SK-N-SH treated with all-trans-retinoic acid at 6 μM for 48 hours (cell line): Measurements from ENCODE around the gene NEURL1.

Source experiments
- ATAC-seq: fragments of 200-7000 bp; cut with Tn5 transposase; 3 replicates; pipeline ENCODE4 v1.9.1; 2020; ENCODE audit warnings: mild to moderate bottlenecking, moderate library complexity
- ARNTL ChIP-seq: fragments of 450-650 bp; formaldehyde crosslinking; IDR thresholded peaks from 2 replicates; pipeline ENCODE4 v1.5.0; 2020; ENCODE audit warnings: low read depth, mild to moderate bottlenecking, moderate library complexity, borderline replicate concordance
- BACH2 ChIP-seq: fragments of 250-450 bp; sonication (Bioruptor Pico); IDR thresholded peaks from 2 replicates; pipeline ENCODE4 v1.9.0; 2021; ENCODE audit warnings: mild to moderate bottlenecking, borderline replicate concordance
- CSDC2 ChIP-seq: fragments of 250-450 bp; sonication (Bioruptor Pico); IDR thresholded peaks from 2 replicates; pipeline ENCODE4 v1.5.0; 2020; ENCODE audit warnings: mild to moderate bottlenecking, moderate library complexity
- CSRNP3 ChIP-seq: fragments of 250-450 bp; sonication (Bioruptor Pico); IDR thresholded peaks from 2 replicates; pipeline ENCODE4 v1.5.1; 2021; ENCODE audit warnings: mild to moderate bottlenecking, moderate library complexity
- ESRRG ChIP-seq: fragments of 250-450 bp; sonication (Bioruptor Pico); IDR thresholded peaks from 2 replicates; pipeline ENCODE4 v1.6.1; 2021; ENCODE audit warnings: mild to moderate bottlenecking
- GLIS3 ChIP-seq: fragments of 250-450 bp; sonication (Bioruptor Pico); IDR thresholded peaks from 2 replicates; pipeline ENCODE4 v1.5.0; 2020; ENCODE audit warnings: mild to moderate bottlenecking, moderate library complexity
- ISL1 ChIP-seq: fragments of 250-450 bp; sonication (Bioruptor Pico); IDR thresholded peaks from 2 replicates; pipeline ENCODE4 v2.1.2; 2022; ENCODE audit warnings: mild to moderate bottlenecking, moderate library complexity
- PATZ1 ChIP-seq: fragments of 250-450 bp; sonication (Bioruptor Pico); IDR thresholded peaks from 2 replicates; pipeline ENCODE4 v1.8.0; 2020; ENCODE audit warnings: mild to moderate bottlenecking, moderate library complexity, borderline replicate concordance
- POU6F1 ChIP-seq: fragments of 250-450 bp; sonication (Bioruptor Pico); IDR thresholded peaks from 2 replicates; pipeline ENCODE4 v1.8.0; 2021; ENCODE audit warnings: low read depth, mild to moderate bottlenecking, moderate library complexity, borderline replicate concordance
- PPARA ChIP-seq: fragments of 250-450 bp; sonication (Bioruptor Pico); IDR thresholded peaks from 2 replicates; pipeline ENCODE4 v1.5.0; 2020; ENCODE audit warnings: mild to moderate bottlenecking, borderline replicate concordance
- RARB ChIP-seq: fragments of 250-450 bp; sonication (Bioruptor Pico); IDR thresholded peaks from 2 replicates; pipeline ENCODE4 v1.8.0; 2021; ENCODE audit warnings: mild to moderate bottlenecking, moderate library complexity
- SNAI2 ChIP-seq: fragments of 250-450 bp; sonication (Bioruptor Pico); IDR thresholded peaks from 2 replicates; pipeline ENCODE4 v1.5.0; 2020; ENCODE audit warnings: mild to moderate bottlenecking, moderate library complexity
- TCF4 ChIP-seq: fragments of 250-450 bp; sonication (Bioruptor Pico); IDR thresholded peaks from 2 replicates; pipeline ENCODE4 v1.8.0; 2021; ENCODE audit warnings: mild to moderate bottlenecking, moderate library complexity, borderline replicate concordance
- TOX ChIP-seq: fragments of 250-450 bp; sonication (Bioruptor Pico); IDR thresholded peaks from 2 replicates; pipeline ENCODE4 v1.8.0; 2021; ENCODE audit warnings: mild to moderate bottlenecking, moderate library complexity, borderline replicate concordance
- ZC3H10 ChIP-seq: fragments of 250-450 bp; sonication (Bioruptor Pico); IDR thresholded peaks from 2 replicates; pipeline ENCODE4 v1.5.1; 2021; ENCODE audit warnings: mild to moderate bottlenecking, moderate library complexity
- ZFP3 ChIP-seq: fragments of 250-450 bp; sonication (Bioruptor Pico); IDR thresholded peaks from 2 replicates; pipeline ENCODE4 v1.5.0; 2020; ENCODE audit warnings: mild to moderate bottlenecking, moderate library complexity
- ZFP30 ChIP-seq: fragments of 450-650 bp; formaldehyde crosslinking; IDR thresholded peaks from 2 replicates; pipeline ENCODE4 v1.5.0; 2022; ENCODE audit warnings: mild to moderate bottlenecking, moderate library complexity
- ZNF565 ChIP-seq: fragments of 450-650 bp; formaldehyde crosslinking; conservative IDR thresholded peaks from 2 replicates; pipeline ENCODE4 v1.5.0; 2020; ENCODE audit warnings: low read depth, mild to moderate bottlenecking, moderate library complexity
- ZNF70 ChIP-seq: fragments of 450-650 bp; formaldehyde crosslinking; IDR thresholded peaks from 2 replicates; pipeline ENCODE4 v1.5.0; 2020; ENCODE audit warnings: mild to moderate bottlenecking, moderate library complexity
- ZNF8 ChIP-seq: fragments of 450-650 bp; formaldehyde crosslinking; IDR thresholded peaks from 2 replicates; pipeline ENCODE4 v1.5.0; 2020; ENCODE audit warnings: mild to moderate bottlenecking, moderate library complexity
- TF ChIP-seq, protein P1 (sequence below): fragments of 250-450 bp; sonication (Bioruptor Pico); IDR thresholded peaks from 2 replicates; pipeline ENCODE4 v1.5.1; 2020; ENCODE audit warnings: low read depth, mild to moderate bottlenecking, moderate library complexity

NEURL1 gene

DNA sequence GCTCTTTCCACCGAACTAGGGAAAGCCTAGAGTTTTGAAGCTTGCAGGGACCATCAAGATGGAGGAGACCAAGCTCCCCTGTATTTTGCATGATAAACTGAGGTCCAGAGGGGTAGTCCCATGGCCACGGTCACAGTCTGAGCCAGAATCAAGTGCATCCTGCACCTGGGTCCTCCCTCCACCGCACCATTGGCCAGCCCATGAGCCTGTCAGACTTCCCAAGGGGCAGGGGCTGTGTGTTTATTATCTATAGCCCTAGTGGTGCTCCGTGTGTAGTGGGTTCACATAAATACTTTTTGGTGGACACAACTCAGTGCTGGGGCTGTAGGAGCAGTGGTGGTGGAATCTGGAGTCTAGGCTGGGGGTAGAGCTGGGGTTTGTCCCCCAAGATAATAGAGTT, 18.1 kb upstream of the NEURL1 start:
- ATAC-seq: no peak
- TF ChIP-seq PATZ1 (CRISPR knock-in tag) (no peak), PPARA (CRISPR knock-in tag) (no peak), POU6F1 (CRISPR knock-in tag) (no peak), SNAI2 (CRISPR knock-in tag) (no peak), ZFP3 (CRISPR knock-in tag) (no peak), ISL1 (no peak), TOX (no peak), ARNTL (CRISPR knock-in tag) (no peak), CSRNP3 (CRISPR knock-in tag) (no peak), CSDC2 (CRISPR knock-in tag) (no peak), ZNF70 (CRISPR knock-in tag) (no peak), ZC3H10 (CRISPR knock-in tag) (no peak), ZFP30 (CRISPR knock-in tag) (no peak), ZNF8 (CRISPR knock-in tag) (no peak), RARB (CRISPR knock-in tag) (no peak), GLIS3 (CRISPR knock-in tag) (no peak)
- TF ChIP-seq, protein P1, sequence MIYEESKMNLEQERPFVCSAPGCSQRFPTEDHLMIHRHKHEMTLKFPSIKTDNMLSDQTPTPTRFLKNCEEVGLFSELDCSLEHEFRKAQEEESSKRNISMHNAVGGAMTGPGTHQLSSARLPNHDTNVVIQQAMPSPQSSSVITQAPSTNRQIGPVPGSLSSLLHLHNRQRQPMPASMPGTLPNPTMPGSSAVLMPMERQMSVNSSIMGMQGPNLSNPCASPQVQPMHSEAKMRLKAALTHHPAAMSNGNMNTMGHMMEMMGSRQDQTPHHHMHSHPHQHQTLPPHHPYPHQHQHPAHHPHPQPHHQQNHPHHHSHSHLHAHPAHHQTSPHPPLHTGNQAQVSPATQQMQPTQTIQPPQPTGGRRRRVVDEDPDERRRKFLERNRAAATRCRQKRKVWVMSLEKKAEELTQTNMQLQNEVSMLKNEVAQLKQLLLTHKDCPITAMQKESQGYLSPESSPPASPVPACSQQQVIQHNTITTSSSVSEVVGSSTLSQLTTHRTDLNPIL (CRISPR knock-in tag): no peak

DNA sequence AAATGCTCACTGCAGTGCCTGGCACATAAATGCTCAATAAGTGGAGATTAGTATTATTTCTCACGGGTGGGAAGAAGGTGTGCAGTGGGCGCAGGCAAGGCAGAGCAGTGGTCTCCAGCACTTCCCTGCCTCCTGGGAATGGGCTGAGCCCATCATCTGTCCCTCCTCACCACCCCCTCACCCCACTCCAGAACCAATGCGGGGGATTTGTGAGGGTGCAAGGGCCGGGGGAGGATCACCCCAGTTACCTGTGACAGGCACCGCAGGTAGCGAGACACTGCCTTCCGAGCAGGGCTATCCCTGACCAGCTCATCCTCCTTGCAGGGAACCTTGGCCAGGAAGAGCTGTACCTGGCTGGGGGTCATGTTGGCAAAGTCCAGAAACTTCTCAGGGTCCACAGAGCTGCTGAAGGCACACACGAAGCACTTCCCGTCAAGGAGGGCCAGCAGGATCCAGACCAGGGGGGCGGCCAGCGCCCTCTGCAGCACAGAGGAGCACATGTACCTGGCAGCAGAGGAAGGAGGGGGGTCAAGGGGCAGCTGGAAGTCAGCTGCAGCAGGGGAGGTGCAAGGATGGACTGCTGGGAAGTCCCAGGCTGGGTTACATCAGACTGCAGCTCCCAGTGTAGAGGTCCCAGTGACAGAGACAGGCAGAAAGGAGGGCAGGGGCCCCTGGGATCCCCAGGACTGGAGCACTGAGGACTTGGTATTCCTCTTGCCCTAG, 17.3 kb upstream of the NEURL1 start:
- TF ChIP-seq RARB (CRISPR knock-in tag) (no peak), POU6F1 (CRISPR knock-in tag) (no peak), ESRRG (CRISPR knock-in tag) (no peak), GLIS3 (CRISPR knock-in tag) (no peak), ARNTL (CRISPR knock-in tag) (no peak), PATZ1 (CRISPR knock-in tag) (no peak), ZC3H10 (CRISPR knock-in tag) (no peak), TCF4 (no peak), ZNF565 (CRISPR knock-in tag) (no peak), BACH2 (CRISPR knock-in tag) (no peak), ISL1 (no peak), CSRNP3 (CRISPR knock-in tag) (no peak), ZFP3 (CRISPR knock-in tag) (no peak), SNAI2 (CRISPR knock-in tag) (no peak)
- ATAC-seq: peak; percentile 48; the same call in 2 of the 3 replicates
